ENCODE results near the gene KCNK3.

KCNK3 gene

DNA sequence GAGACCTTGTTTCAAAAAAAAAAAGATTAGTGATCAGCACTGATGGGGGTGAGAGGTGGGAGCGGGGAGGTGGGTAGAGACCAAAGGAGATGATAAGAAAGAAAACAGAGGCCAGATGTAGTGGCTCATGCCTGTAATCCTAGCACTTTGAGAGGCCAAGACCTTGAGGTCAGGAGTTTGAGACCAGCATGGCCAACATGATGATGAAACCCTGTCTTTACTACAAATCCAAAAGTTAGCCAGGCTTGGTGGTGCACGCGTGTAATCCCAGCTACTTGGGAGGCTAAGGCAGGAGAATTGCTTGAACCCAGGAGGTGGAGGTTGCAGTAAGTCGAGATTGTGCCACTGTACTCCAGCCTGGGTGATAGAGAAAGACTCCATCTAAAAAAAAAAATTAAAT lies 62.0 kb downstream of the KCNK3 start:
- Histone ChIP-seq H3K4me3 (ENCODE audit: low read length) (no peak overlapping the region), H4K20me1 (ENCODE audit: insufficient read depth, low read length) (no peaks in the 10 kb centered on the region)
- TF ChIP-seq EZH2phosphoT487 (IDR thresholded peaks at IDR 0.05; ENCODE audit: low read depth) = no peak

GRCh38 chr2:26754972-26755670 lies 62.6 kb downstream of the KCNK3 start:
- Histone ChIP-seq H3K27ac (ENCODE audit: low read length) (no peak overlapping the region), H3K36me3 (replicated peaks; ENCODE audit: low read depth, low read length) (no peaks in the 10 kb centered on the region), H3K79me2 (ENCODE audit: low read length) (no peaks in the 10 kb centered on the region), H3K4me2 (ENCODE audit: low read length) (no peak overlapping the region), H2AFZ (ENCODE audit: low read depth, low read length) (no peak overlapping the region), H3K4me1 (ENCODE audit: low read length) (peaks cover 18% of the 10 kb centered on the region), H3K9me3 (ENCODE audit: insufficient read depth, low read length) (no peaks in the 10 kb centered on the region), H3K9ac (ENCODE audit: low read length) (no peak overlapping the region), H3K4me3 (ENCODE audit: low read length) (no peak overlapping the region), H3K27me3 (ENCODE audit: low read depth, low read length) (no peaks in the 10 kb centered on the region), H4K20me1 (ENCODE audit: insufficient read depth, low read length) (no peaks in the 10 kb centered on the region)
- no peak for TF ChIP-seq CTCF (IDR thresholded peaks at IDR 0.05; ENCODE audit: low read depth, low read length)
- no peak for TF ChIP-seq EZH2phosphoT487 (IDR thresholded peaks at IDR 0.05; ENCODE audit: low read depth)

More for the DNA sequence above, 62.0 kb downstream of the KCNK3 start:
- peaks cover 18% of the 10 kb centered on the region for H3K4me1 ChIP-seq (ENCODE audit: low read length)
- H3K27me3 ChIP-seq (ENCODE audit: low read depth, low read length) = no peaks in the 10 kb centered on the region
- H3K36me3 ChIP-seq (replicated peaks; ENCODE audit: low read depth, low read length) = no peaks in the 10 kb centered on the region
- no peaks in the 10 kb centered on the region for H3K79me2 ChIP-seq (ENCODE audit: low read length)
- H3K4me2 ChIP-seq (ENCODE audit: low read length) = no peak overlapping the region
- H3K27ac ChIP-seq (ENCODE audit: low read length) = no peak overlapping the region
- H3K9me3 ChIP-seq (ENCODE audit: insufficient read depth, low read length) = no peaks in the 10 kb centered on the region
- no peak overlapping the region for H2AFZ ChIP-seq (ENCODE audit: low read depth, low read length)
- H3K9ac ChIP-seq (ENCODE audit: low read length) = no peak overlapping the region

GRCh38 chr2:26756337-26756736 lies 63.8 kb downstream of the KCNK3 start:
- no peak overlapping the region for H3K4me2 ChIP-seq (ENCODE audit: low read length)
- no peak for TF ChIP-seq EZH2phosphoT487 (IDR thresholded peaks at IDR 0.05; ENCODE audit: low read depth)
- no peak for TF ChIP-seq CTCF (IDR thresholded peaks at IDR 0.05; ENCODE audit: low read depth, low read length)
- no peaks in the 10 kb centered on the region for H3K27me3 ChIP-seq (ENCODE audit: low read depth, low read length)
- H4K20me1 ChIP-seq (ENCODE audit: insufficient read depth, low read length) = no peaks in the 10 kb centered on the region
- no peak overlapping the region for H2AFZ ChIP-seq (ENCODE audit: low read depth, low read length)
- H3K4me3 ChIP-seq (ENCODE audit: low read length) = no peak overlapping the region
- H3K27ac ChIP-seq (ENCODE audit: low read length) = no peak overlapping the region
- no peaks in the 10 kb centered on the region for H3K9me3 ChIP-seq (ENCODE audit: insufficient read depth, low read length)
- H3K79me2 ChIP-seq (ENCODE audit: low read length) = no peaks in the 10 kb centered on the region
- H3K36me3 ChIP-seq (replicated peaks; ENCODE audit: low read depth, low read length) = no peaks in the 10 kb centered on the region
- H3K4me1 ChIP-seq (ENCODE audit: low read length) = peaks cover 18% of the 10 kb centered on the region
- no peak overlapping the region for H3K9ac ChIP-seq (ENCODE audit: low read length)

DNA sequence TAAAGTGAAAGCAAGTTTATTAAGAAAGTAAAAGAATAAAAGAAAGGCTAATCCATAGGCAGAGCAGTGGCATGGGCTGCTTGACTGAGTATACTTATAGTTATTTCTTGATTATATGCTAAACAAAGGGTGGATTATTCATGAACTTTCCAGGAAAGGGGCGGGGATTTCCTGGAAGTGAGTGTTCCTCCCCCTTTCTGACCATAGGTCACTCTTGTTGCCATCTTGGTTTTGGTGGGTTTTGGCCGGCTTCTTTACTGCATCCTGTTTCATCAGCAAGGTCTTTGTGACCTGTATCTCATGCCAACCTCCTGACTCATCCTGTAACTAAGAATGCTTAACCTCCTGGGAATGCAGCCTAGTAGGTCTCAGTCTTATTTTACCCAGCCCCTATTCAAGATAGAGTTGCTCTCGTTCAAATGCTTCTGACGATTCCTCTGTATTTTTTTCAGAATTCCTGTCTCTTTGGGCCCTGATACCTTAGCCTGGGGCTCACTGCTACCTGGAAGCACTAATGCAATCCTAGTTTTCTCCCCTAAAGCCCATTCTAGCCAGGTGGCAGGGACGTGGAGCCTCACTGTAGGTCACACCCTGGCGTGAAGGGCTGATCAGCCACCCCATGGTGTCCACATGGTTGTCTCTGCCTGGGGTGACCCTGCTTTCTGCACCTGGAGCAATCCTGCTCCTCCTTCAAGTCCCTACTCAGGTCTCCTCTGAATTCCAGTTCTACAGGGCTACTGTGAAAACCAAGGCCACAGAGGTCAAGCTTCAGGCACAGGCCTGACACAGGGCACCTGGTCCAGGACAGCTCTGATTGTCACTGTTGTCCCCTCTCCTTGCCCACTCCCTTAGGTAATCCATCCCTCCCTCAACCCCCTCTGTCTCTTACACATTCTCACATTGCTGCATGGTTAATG lies 65.6 kb downstream of the KCNK3 start:
- no peak overlapping the region for H3K9ac ChIP-seq (ENCODE audit: low read length)
- no peak for TF ChIP-seq CTCF (IDR thresholded peaks at IDR 0.05; ENCODE audit: low read depth, low read length)
- no peak for TF ChIP-seq EZH2phosphoT487 (IDR thresholded peaks at IDR 0.05; ENCODE audit: low read depth)
- no peak overlapping the region for H3K4me3 ChIP-seq (ENCODE audit: low read length)
- H3K36me3 ChIP-seq (replicated peaks; ENCODE audit: low read depth, low read length) = no peaks in the 10 kb centered on the region
- H2AFZ ChIP-seq (ENCODE audit: low read depth, low read length) = no peak overlapping the region
- no peaks in the 10 kb centered on the region for H3K27me3 ChIP-seq (ENCODE audit: low read depth, low read length)
- no peaks in the 10 kb centered on the region for H3K79me2 ChIP-seq (ENCODE audit: low read length)
- no peak overlapping the region; the same call in 1 of the 2 replicates for H3K4me2 ChIP-seq (ENCODE audit: low read length)
- H4K20me1 ChIP-seq (ENCODE audit: insufficient read depth, low read length) = no peaks in the 10 kb centered on the region
- no peak overlapping the region for H3K27ac ChIP-seq (ENCODE audit: low read length)
- H3K4me1 ChIP-seq (ENCODE audit: low read length) = peaks cover 14% of the 10 kb centered on the region
- H3K9me3 ChIP-seq (ENCODE audit: insufficient read depth, low read length) = no peaks in the 10 kb centered on the region

Data from OCI-LY3 (cell line).